SKM-1 (cell line): Measurements from ENCODE around the gene GALNT9.

ENCODE experiments used
- DNase-seq: peaks from one replicate; lab custom pipeline; 2025; ENCODE audit not compliant: unreplicated experiment; lab: John Stamatoyannopoulos, UW

Gene GALNT9

GRCh38 chr12:132174015-132174838, 155.2 kb downstream of the GALNT9 start:
- DNase-seq = no peak

GRCh38 chr12:132173135-132174014, 156.0 kb downstream of the GALNT9 start:
- no peak for DNase-seq

- DNase-seq = no peak
These were observed 156.8 kb downstream of the GALNT9 start for GRCh38 chr12:132172619-132173018.

GRCh38 chr12:132171968-132172521, 157.3 kb downstream of the GALNT9 start:
- no peak for DNase-seq

- DNase-seq = no peak
These were observed 158.0 kb downstream of the GALNT9 start for GRCh38 chr12:132171293-132171967.

- no peak for DNase-seq
These were observed 158.6 kb downstream of the GALNT9 start for GRCh38 chr12:132170637-132171292.

- no peak for DNase-seq
These were observed 159.2 kb downstream of the GALNT9 start for GRCh38 chr12:132170094-132170636.

GRCh38 chr12:132169376-132169775, 160.0 kb downstream of the GALNT9 start:
- no peak for DNase-seq

- no peak for DNase-seq
These were observed 160.9 kb downstream of the GALNT9 start for GRCh38 chr12:132168311-132169031.

- no peak for DNase-seq
These were observed 161.6 kb downstream of the GALNT9 start for GRCh38 chr12:132167611-132168310.

GRCh38 chr12:132166801-132167591, 162.4 kb downstream of the GALNT9 start:
- DNase-seq = no peak

- DNase-seq = no peak
These were observed 163.3 kb downstream of the GALNT9 start for GRCh38 chr12:132166093-132166492.

GRCh38 chr12:132165584-132165983, 163.8 kb downstream of the GALNT9 start:
- no peak for DNase-seq

- no peak for DNase-seq
These were observed 165.0 kb downstream of the GALNT9 start for GRCh38 chr12:132164426-132164825.

GRCh38 chr12:132163911-132164288, 165.5 kb downstream of the GALNT9 start:
- DNase-seq = no peak

GRCh38 chr12:132163041-132163910, 166.1 kb downstream of the GALNT9 start:
- DNase-seq = no peak

- DNase-seq = no peak
These were observed 166.8 kb downstream of the GALNT9 start for GRCh38 chr12:132162508-132163031.
